ENCODE results near the gene PRXL2A.

PRXL2A gene

DNA sequence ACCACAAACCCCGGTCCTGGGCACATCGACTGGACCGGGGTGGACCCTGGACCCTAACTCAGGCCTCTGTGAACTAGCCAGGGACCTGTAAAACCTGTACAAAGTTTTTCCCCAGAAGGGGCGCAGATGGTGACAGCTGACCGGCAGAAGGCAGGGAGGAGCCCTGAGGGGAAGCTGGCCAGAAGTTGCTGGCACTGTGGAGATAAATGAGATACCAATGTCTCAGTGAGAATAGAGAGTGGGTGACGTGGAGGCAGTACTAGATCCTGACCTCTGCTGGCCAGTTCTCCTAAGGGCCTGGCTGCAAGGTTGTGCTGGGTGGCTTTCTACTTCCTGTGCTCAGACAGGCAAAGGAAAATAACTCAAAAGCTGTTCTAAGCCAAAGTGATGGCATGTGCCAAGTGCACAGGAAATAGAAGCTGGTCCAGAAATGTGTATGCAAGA lies 35.2 kb downstream of the PRXL2A start:
- no peak overlapping the region for H3K4me3 ChIP-seq (replicated peaks; ENCODE audit: low read depth, low read length)
- TF ChIP-seq, protein P1, sequence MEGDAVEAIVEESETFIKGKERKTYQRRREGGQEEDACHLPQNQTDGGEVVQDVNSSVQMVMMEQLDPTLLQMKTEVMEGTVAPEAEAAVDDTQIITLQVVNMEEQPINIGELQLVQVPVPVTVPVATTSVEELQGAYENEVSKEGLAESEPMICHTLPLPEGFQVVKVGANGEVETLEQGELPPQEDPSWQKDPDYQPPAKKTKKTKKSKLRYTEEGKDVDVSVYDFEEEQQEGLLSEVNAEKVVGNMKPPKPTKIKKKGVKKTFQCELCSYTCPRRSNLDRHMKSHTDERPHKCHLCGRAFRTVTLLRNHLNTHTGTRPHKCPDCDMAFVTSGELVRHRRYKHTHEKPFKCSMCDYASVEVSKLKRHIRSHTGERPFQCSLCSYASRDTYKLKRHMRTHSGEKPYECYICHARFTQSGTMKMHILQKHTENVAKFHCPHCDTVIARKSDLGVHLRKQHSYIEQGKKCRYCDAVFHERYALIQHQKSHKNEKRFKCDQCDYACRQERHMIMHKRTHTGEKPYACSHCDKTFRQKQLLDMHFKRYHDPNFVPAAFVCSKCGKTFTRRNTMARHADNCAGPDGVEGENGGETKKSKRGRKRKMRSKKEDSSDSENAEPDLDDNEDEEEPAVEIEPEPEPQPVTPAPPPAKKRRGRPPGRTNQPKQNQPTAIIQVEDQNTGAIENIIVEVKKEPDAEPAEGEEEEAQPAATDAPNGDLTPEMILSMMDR (IDR thresholded peaks at IDR 0.05; ENCODE audit: low read depth, low read length, missing control alignments): peak; percentile 58
- peak; percentile 51 for DNase-seq (ENCODE audit: extremely low read depth, low read depth)

DNA sequence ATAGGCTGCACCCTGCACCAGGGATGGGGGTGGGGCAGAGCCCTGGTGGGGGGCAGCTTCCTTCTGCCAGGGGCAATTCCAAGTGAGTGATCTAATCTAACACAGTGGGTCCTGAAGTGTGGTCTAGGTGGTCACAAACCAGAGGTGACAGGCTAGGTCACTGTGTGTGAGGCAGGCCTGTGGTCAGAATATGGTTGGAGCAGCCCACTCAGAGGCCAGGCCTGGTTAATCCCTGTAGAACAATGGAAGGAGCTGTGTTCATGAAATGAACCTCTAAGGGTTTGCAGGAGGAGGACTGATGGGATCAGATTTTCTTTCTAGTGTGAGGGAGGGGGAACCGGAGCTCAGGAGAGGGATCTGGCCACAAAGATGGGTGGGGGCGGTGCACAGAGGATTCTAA lies 35.8 kb downstream of the PRXL2A start:
- TF ChIP-seq, protein P1 (IDR thresholded peaks at IDR 0.05; ENCODE audit: low read depth, low read length, missing control alignments): no peak
- DNase-seq (ENCODE audit: extremely low read depth, low read depth): no peak
- no peak overlapping the region for H3K4me3 ChIP-seq (replicated peaks; ENCODE audit: low read depth, low read length)

DNA sequence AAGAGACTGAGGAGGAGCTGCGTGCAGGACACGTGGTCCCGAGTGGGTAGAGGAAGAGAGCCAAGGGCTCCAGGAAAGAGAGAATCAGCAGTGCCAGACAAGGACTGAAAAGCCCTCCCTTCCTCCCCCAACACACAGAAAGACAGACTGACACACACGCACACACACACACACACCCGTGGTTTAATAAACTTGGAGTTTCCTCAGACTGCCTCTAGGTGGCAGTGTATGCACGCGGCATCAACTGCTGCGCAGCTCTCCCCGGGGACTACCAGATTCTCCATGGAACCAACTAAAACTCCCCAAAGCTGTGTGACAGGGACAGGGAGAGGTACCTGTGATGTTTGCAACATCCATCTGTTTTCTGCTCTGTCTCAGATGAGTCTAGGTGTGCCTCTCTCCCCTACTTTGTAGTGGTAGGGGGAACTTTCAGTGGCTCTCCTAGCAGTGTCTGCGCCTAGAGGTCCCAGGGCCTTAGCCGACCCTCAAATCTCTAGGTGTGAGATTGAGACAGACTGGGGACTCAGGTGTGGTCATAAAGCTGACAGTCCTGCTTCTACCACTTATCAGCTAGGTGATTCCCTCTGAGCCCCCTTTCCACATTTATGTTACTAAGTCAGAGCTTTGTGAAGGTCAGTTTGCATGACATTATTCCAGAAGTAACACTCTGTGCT lies 36.4 kb downstream of the PRXL2A start:
- peak; percentile 72 for DNase-seq (ENCODE audit: extremely low read depth, low read depth)
- TF ChIP-seq, protein P1 (IDR thresholded peaks at IDR 0.05; ENCODE audit: low read depth, low read length, missing control alignments): peak; percentile 94
- H3K4me3 ChIP-seq (replicated peaks; ENCODE audit: low read depth, low read length): no peak overlapping the region

DNA sequence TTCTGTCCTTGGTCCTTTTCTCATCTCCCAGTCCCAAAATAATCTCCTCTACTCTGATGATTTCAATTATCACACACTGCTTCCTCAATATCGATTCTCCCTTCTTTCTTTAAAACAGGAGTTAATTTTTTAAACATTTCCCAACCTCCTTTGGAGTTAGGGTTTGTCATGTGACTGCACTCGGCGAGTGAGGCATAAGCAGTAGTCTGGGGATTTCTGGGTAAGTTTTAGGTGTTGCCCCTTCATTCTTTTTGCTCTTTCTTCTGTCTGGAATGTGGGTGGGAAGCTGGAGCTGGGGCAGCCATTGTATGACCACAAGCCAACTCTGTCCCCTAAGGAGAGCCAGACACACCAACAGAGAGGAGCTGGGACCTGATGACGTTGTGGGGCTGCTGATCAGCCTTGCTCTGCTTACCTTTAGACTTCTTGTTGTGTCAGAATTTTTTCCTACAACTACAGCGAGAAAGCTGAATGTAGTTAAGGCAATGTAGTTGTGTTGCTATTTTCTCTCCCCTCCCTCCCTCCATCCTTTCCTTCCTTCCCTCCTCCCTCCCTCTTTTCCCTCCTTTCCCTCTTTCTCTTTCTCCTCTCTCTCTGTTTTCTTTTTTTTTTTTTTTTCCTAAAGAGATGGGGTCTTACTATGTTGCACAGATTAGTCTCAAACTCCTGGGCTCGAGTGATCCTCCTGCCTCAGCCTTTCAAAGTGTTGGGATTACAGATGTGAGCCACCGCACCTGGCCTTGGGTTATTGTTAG lies 39.3 kb downstream of the PRXL2A start:
- TF ChIP-seq, protein P1 (IDR thresholded peaks at IDR 0.05; ENCODE audit: low read depth, low read length, missing control alignments): no peak
- no peak overlapping the region for H3K4me3 ChIP-seq (replicated peaks; ENCODE audit: low read depth, low read length)
- DNase-seq (ENCODE audit: extremely low read depth, low read depth): no peak

DNA sequence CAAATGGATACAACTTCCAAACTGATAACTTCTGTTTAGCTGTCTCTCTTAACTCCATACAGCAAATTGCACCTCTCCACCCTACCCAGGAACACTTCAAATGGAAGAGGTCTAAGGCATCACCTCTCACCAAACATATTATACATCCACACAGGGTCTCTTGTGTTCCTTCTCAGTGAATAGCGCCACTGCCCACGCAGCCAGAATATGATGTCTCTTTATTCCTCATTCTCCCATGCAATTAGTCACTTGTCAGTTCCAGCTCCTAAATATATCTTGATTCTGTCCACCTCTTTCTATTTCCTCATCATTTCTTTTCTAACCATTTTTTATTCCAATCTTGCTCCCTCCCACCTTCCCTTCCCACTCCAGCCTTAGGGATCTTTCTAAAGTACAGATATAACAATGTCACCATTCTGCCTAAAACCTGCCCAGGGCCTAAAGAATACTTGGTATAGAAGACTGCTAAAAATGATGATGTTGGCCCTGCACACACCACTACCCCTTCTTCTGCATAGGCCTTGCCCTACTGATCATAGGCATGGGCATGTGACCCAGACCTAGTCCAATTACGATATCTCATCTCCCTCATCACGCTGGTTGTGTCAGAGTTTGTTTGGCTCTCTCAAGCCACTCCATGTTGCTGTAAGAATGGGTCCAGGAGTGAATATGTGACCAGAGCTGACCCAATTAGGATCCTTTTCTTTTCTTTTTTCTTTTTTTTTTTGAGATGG lies 40.0 kb downstream of the PRXL2A start:
- TF ChIP-seq, protein P1 (IDR thresholded peaks at IDR 0.05; ENCODE audit: low read depth, low read length, missing control alignments): no peak

DNA sequence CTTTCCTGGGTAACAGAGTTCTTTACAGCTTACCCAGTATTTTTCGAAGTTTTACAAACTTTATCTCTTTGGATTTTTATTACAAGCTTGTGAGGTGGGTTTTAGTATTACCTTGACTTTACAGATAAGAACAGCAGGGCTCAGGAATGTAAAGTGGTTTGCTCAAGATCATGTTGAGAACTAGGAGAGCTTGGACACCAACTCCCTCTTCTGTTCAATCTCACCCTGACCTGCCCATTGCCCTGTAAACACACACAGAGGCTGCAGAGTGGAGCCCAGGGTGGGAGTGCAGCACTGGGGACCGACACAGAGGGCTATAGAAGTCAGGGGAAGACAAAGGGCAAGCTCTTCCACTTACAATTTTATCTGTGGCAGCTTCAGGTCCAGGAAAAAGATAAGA lies 41.2 kb downstream of the PRXL2A start:
- H3K4me3 ChIP-seq (replicated peaks; ENCODE audit: low read depth, low read length): no peak overlapping the region
- no peak for DNase-seq (ENCODE audit: extremely low read depth, low read depth)
- TF ChIP-seq, protein P1 (IDR thresholded peaks at IDR 0.05; ENCODE audit: low read depth, low read length, missing control alignments): no peak

More for the DNA sequence above, 40.0 kb downstream of the PRXL2A start:
- no peak for DNase-seq (ENCODE audit: extremely low read depth, low read depth)
- no peak overlapping the region for H3K4me3 ChIP-seq (replicated peaks; ENCODE audit: low read depth, low read length)

All from HFF-Myc (cell line).